ENCODE results near the gene GPR87. TPM values are rescaled to one million over a fixed set of nuclear protein-coding genes. Genes with fewer than 3 reads are reported as not detected.

The GPR87 gene
- total RNA-seq, 4 donors from 2014 or later: not detected

DNA sequence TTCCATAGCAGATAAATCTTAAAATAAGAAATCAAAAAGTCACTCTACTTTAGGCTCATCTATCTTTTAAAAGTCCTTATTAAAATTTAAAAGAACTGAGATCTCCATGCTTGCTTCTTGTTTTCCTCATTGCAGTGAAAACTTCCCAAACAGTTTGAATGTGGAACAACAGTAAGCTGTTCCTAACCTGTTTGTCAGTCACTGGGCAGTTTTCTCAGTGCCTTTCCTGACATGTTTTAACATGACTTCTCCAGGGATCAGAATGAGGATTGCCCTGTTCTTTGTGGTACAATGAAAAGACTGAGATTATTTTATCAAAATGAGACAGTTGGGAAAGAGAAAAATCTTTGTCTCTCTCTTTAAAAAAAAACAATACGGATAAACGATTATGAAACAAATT lies 774 bp downstream of the GPR87 start:
- no peak overlapping the region for H3K27ac ChIP-seq
- 92% methylated on average over 2 of the region's 2 CpGs for WGBS, 2 donors (ENCODE audit: low coverage in 1 of 2)
- H3K27me3 ChIP-seq: no peaks in the 10 kb centered on the region
- no peak for DNase-seq
- no peak overlapping the region for H3K4me3 ChIP-seq
- in situ Hi-C loops (cut with MboI; ENCODE audit: low pct_ligation_motif_present in 1 of 4, low pct_unique_long_range_greater_than_20kb in 1 of 4, low sequenced_read_pairs in 3 of 4): no loop called here
- intact Hi-C loops (cut with DNase I; ENCODE audit: low total_unique reads): no loop called here
- no peaks in the 10 kb centered on the region for H3K9me3 ChIP-seq
- no peaks in the 10 kb centered on the region for H3K36me3 ChIP-seq
- no peaks in the 10 kb centered on the region for H3K4me1 ChIP-seq
- TF ChIP-seq EP300 (IDR thresholded peaks at IDR 0.05; ENCODE audit: low read depth) (no peak), POLR2AphosphoS5 (IDR thresholded peaks at IDR 0.05) (no peak), POLR2A (IDR thresholded peaks at IDR 0.05) (no peak)
- TF ChIP-seq, protein P1, sequence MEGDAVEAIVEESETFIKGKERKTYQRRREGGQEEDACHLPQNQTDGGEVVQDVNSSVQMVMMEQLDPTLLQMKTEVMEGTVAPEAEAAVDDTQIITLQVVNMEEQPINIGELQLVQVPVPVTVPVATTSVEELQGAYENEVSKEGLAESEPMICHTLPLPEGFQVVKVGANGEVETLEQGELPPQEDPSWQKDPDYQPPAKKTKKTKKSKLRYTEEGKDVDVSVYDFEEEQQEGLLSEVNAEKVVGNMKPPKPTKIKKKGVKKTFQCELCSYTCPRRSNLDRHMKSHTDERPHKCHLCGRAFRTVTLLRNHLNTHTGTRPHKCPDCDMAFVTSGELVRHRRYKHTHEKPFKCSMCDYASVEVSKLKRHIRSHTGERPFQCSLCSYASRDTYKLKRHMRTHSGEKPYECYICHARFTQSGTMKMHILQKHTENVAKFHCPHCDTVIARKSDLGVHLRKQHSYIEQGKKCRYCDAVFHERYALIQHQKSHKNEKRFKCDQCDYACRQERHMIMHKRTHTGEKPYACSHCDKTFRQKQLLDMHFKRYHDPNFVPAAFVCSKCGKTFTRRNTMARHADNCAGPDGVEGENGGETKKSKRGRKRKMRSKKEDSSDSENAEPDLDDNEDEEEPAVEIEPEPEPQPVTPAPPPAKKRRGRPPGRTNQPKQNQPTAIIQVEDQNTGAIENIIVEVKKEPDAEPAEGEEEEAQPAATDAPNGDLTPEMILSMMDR (IDR thresholded peaks at IDR 0.05): no peak

DNA sequence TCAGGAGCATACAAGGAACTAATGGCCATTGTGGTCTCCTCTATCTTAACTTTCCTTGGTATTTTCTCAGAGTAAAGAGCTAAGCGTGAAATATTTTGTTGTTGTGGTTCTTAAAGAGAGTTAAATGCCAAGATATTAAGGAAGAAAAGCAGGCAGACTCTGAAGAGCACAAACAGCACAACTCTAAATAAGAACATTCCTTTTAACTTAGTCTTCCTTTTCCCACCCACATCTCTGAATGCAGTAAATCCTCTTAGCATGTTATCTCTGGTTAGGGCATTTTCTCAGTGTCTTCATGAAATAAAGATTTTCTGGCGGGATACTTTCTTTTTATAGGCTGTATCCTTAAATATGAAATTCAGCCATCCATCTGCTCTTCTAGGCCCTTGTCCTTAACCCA lies 1.5 kb downstream of the GPR87 start:
- Histone ChIP-seq H3K4me1 (no peaks in the 10 kb centered on the region), H3K4me3 (no peak overlapping the region), H3K27me3 (no peaks in the 10 kb centered on the region), H3K36me3 (no peaks in the 10 kb centered on the region), H3K9me3 (no peaks in the 10 kb centered on the region), H3K27ac (no peak overlapping the region)
- intact Hi-C loops (cut with DNase I; ENCODE audit: low total_unique reads) (no loop called here), in situ Hi-C loops (cut with MboI; ENCODE audit: low pct_ligation_motif_present in 1 of 4, low pct_unique_long_range_greater_than_20kb in 1 of 4, low sequenced_read_pairs in 3 of 4) (no loop called here)
- no peak for TF ChIP-seq POLR2AphosphoS5 (IDR thresholded peaks at IDR 0.05)
- TF ChIP-seq, protein P1 (IDR thresholded peaks at IDR 0.05): no peak
- no peak for TF ChIP-seq POLR2A (IDR thresholded peaks at IDR 0.05)
- no peak for TF ChIP-seq EP300 (IDR thresholded peaks at IDR 0.05; ENCODE audit: low read depth)
- WGBS, 2 donors (ENCODE audit: low coverage in 1 of 2): 82 to 96% methylated on average over 2 of the region's 2 CpGs
- no peak for DNase-seq

DNA sequence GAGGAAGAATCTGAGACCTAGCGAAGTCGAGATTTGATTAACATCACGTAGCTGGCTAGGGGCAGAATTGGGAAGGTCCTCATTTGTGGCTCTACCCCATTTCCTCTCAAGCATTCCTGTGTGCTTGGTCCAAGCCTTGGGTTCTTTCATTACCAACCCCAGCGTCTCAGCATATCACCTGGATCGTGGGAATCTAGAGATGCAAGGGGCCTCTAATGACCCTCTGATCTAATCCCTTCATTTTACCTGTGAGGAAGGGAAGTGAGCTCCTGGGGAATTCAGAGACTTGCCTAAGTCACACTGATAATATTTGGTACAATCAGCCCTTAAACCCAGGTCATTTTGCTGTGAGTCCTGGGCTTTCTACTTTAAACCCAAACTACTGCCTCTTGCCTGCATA lies 2.0 kb downstream of the GPR87 start:
- WGBS, 2 donors (ENCODE audit: low coverage in 1 of 2): 83 to 89% methylated on average over 2 to 5 of the region's 5 CpGs
- Histone ChIP-seq H3K36me3 (no peaks in the 10 kb centered on the region), H3K27me3 (no peaks in the 10 kb centered on the region), H3K4me3 (no peak overlapping the region), H3K9me3 (no peaks in the 10 kb centered on the region), H3K27ac (no peak overlapping the region), H3K4me1 (no peaks in the 10 kb centered on the region)
- no peak for DNase-seq
- in situ Hi-C loops (cut with MboI; ENCODE audit: low pct_ligation_motif_present in 1 of 4, low pct_unique_long_range_greater_than_20kb in 1 of 4, low sequenced_read_pairs in 3 of 4) (no loop called here), intact Hi-C loops (cut with DNase I; ENCODE audit: low total_unique reads) (no loop called here)
- TF ChIP-seq EP300 (IDR thresholded peaks at IDR 0.05; ENCODE audit: low read depth): no peak
- TF ChIP-seq, protein P1 (IDR thresholded peaks at IDR 0.05): no peak
- TF ChIP-seq POLR2AphosphoS5 (IDR thresholded peaks at IDR 0.05): no peak
- TF ChIP-seq POLR2A (IDR thresholded peaks at IDR 0.05): no peak

DNA sequence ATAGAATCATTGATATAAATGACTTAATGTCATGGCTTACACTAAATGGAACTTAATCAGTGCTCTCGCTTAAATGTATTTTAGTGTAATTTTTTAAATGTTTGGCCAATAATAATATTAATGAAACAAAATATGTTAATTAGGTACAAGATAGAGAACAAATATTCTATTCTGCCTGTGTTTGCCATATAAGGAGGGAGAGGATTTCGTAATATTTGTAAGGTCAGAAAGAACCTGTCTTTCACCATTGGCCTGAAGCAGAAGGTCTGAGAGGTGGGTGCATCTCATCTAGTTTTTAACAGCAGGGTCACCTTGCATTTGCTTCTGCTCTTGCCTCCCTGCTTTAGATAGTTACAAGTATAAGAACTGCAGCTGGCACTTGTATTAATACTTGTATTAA lies 2.5 kb downstream of the GPR87 start:
- intact Hi-C loops (cut with DNase I; ENCODE audit: low total_unique reads) (no loop called here), in situ Hi-C loops (cut with MboI; ENCODE audit: low pct_ligation_motif_present in 1 of 4, low pct_unique_long_range_greater_than_20kb in 1 of 4, low sequenced_read_pairs in 3 of 4) (no loop called here)
- 94 to 100% methylated on average over 2 of the region's 2 CpGs for WGBS, 2 donors (ENCODE audit: low coverage in 1 of 2)
- Histone ChIP-seq H3K27ac (no peak overlapping the region), H3K4me3 (no peak overlapping the region), H3K27me3 (no peaks in the 10 kb centered on the region), H3K9me3 (no peaks in the 10 kb centered on the region), H3K36me3 (no peaks in the 10 kb centered on the region), H3K4me1 (no peaks in the 10 kb centered on the region)
- TF ChIP-seq POLR2AphosphoS5 (IDR thresholded peaks at IDR 0.05) (no peak), POLR2A (IDR thresholded peaks at IDR 0.05) (no peak), EP300 (IDR thresholded peaks at IDR 0.05; ENCODE audit: low read depth) (no peak)
- TF ChIP-seq, protein P1 (IDR thresholded peaks at IDR 0.05): no peak
- DNase-seq: no peak
